Measurements from ENCODE around the gene ATPAF1. TPM values are rescaled to one million over a fixed set of nuclear protein-coding genes. Genes with fewer than 3 reads are reported as not detected.
"Not testable (repeated sequence)": the region's sequence is repeated elsewhere in the genome, so short reads cannot be mapped to it uniquely, and the experiment has no call there.

Gene ATPAF1, protein sequence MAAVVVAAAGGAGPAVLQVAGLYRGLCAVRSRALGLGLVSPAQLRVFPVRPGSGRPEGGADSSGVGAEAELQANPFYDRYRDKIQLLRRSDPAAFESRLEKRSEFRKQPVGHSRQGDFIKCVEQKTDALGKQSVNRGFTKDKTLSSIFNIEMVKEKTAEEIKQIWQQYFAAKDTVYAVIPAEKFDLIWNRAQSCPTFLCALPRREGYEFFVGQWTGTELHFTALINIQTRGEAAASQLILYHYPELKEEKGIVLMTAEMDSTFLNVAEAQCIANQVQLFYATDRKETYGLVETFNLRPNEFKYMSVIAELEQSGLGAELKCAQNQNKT
- total RNA-seq = 10 to 100 TPM; 44.5 to 49.2 TPM

DNA sequence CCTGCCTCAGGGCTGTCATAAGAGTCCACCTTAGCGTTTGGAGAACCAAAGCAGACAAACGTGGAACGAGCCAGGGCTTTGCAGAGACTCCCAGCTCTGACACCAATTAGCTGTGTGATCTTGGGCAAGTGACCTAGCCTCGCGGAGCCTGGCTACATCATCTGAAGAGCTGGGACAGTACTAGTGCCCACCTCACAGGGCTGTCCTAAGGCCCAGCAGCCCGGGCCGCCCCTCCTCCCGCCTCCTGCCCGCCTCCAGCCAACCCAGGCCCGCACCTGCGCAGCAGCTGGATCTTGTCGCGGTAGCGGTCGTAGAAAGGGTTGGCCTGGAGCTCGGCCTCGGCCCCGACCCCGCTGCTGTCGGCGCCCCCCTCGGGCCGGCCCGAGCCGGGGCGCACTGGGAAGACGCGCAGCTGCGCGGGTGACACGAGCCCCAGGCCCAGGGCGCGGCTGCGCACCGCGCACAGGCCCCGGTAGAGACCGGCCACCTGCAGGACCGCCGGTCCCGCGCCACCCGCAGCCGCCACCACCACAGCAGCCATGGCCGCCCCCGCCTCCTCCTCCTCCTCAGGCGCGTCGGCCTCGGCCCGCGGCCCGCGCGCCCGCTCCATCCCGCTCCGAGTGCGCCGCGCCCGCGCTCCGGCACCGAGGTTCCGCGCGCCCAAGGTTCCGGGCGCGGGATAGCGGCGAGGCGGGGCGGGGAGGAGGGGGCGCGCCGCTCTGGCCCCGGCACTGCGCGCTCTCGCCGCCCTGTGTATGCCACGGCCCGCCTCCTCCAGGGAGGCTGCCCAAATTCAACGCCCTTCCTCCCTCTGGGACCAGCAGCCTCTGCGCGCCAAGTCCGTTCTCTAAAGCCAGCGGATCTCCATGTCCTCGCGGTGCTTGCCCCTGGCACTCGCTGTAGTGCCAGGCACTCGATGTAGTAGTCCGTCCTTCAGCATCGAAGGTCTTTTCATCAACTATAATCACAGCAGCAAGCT, at the start of gene ATPAF1:
Gene ATPAF1, minus strand, starts transcription at position 583 of the 979 bp plus-strand sequence. Its CDS starts 42 bp downstream, at position 541.
- intact Hi-C loops (cut with micrococcal nuclease) = loop anchor here (1.0 to 2.0 kb wide), 4 partner anchors 51 to 135 kb away; partner anchors contain the start of genes EFCAB14, MKNK1 and MOB3C
- Mint-ChIP-seq H3K9me3 (no peaks in the 10 kb centered on the region), H3K27ac (peak within 1 kb of the TSS; percentile 9), H3K4me1 (ENCODE audit: low read depth) (peaks cover 15% of the 10 kb centered on the region), H3K27me3 (ENCODE audit: low read depth) (no peaks in the 10 kb centered on the region), H3K36me3 (ENCODE audit: low read depth) (peaks cover 15% of the 10 kb centered on the region), H3K4me3 (no peak within 1 kb of the TSS)
- DNase-seq = peak; percentile 83
- CTCF ChIA-PET = interaction anchor here (0.6 to 1.4 kb wide), 6 partner anchors 14 to 221 kb away, joined by 3 to 5 read pairs (median 3); no protein-coding TSS in a partner anchor

DNA sequence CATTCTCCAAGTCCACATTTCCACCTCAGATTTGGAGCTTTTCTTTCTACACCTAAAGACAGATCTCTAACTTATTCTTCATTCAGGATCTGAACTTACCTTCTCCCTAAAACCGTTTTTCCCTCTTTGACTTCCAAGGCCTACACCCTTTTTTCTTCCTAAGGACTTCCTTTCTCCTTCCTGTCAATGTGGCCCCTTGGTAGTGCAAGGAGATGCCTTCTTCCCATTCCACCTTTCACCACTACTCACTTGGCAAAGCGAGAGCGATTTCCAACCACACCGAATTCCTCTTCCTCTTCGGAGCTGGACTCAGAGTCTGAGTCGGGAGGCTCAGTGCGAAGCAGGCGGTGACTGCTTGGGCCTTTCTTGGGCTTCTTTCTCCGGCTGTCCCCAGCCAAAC, 49.5 kb upstream of the ATPAF1 start:
- Mint-ChIP-seq H3K27me3 (ENCODE audit: low read depth) (no peaks in the 10 kb centered on the region), H3K27ac (peak overlapping the region; percentile 32), H3K9me3 (no peaks in the 10 kb centered on the region), H3K36me3 (ENCODE audit: low read depth) (peaks cover 18% of the 10 kb centered on the region), H3K4me1 (ENCODE audit: low read depth) (peaks cover 39% of the 10 kb centered on the region), H3K4me3 (peak overlapping the region; percentile 92)
- CTCF ChIA-PET = interaction anchor here (1.5 kb wide), 1 partner anchor 11 kb away, joined by 3 read pairs; no protein-coding TSS in a partner anchor
- intact Hi-C loops (cut with micrococcal nuclease) = loop anchor here (2.0 kb wide), 1 partner anchor 41 kb away; no protein-coding TSS in a partner anchor
- no peak for DNase-seq

DNA sequence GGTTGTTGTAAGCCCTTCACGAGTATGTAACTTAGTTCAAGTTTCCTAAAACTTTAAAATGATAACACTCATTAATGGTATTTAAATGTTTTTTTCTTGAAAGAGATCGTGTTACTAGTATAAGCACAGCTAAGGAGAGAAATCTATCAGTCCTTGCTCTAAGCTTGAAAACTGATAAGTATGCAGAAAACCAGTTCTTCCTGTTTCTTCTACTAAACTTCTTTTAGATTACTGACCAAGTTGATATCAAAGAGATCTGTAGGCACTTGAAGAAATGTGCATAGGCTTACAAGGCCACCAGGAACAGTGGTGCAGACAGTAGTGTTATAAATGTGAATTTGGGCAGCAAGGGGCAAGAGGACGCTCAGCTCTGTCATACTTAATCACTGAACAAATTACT, 46.8 kb upstream of the ATPAF1 start:
- H3K36me3 Mint-ChIP-seq (ENCODE audit: low read depth) = peaks cover 24% of the 10 kb centered on the region
- no peaks in the 10 kb centered on the region for H3K9me3 Mint-ChIP-seq
- intact Hi-C loops (cut with micrococcal nuclease) = no loop called here
- no peak overlapping the region for H3K4me3 Mint-ChIP-seq
- no peak overlapping the region for H3K27ac Mint-ChIP-seq
- H3K27me3 Mint-ChIP-seq (ENCODE audit: low read depth) = no peaks in the 10 kb centered on the region
- CTCF ChIA-PET = no interaction called here
- peaks cover 45% of the 10 kb centered on the region for H3K4me1 Mint-ChIP-seq (ENCODE audit: low read depth)
- DNase-seq = no peak

DNA sequence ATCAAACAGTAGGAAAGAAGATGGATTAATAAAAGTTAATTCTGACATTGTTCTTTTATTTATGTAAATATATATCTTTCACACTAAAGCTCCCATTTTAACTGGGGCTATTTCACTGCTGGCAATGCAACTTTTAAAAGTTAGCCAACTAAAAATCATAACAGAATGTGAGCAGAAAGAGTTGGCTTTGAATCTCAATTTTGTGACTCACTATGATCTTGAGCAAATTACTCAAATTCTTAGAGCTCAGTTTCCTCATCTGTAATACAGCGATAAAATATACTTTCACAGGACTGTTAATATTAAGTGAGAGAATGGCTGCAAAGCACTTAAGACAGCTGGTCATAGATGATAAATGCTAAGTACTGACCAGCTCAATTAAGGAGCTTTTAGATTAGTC, 40.0 kb upstream of the ATPAF1 start:
- Mint-ChIP-seq H3K4me1 (ENCODE audit: low read depth) (peaks cover 14% of the 10 kb centered on the region), H3K9me3 (no peaks in the 10 kb centered on the region), H3K27ac (no peak overlapping the region), H3K36me3 (ENCODE audit: low read depth) (peaks cover 34% of the 10 kb centered on the region), H3K4me3 (no peak overlapping the region), H3K27me3 (ENCODE audit: low read depth) (no peaks in the 10 kb centered on the region)
- CTCF ChIA-PET = interaction anchor here (0.7 to 0.8 kb wide), 3 partner anchors 13 to 351 kb away, joined by 3 to 5 read pairs (median 5); no protein-coding TSS in a partner anchor
- no peak for DNase-seq
- intact Hi-C loops (cut with micrococcal nuclease) = no loop called here

DNA sequence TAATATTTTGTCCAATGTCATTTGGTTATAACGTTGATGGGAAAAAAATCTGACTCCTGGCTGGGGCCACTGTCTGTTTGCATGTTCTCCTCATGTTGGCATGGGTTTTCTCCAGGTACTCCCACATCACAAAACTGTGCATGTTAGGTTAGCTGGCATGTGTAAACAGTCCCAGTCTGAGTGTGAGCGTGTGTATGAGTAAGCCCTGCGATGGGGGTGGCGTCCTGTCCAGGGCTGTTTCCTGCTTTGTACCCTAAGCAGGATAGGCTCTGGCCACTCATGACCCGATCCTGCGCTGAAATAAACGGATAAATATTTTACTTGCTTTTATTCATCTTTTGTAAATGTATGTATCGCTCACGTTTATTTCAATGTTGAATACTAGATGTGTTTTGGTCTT, 37.2 kb upstream of the ATPAF1 start:
- H3K36me3 Mint-ChIP-seq (ENCODE audit: low read depth) = peaks cover 29% of the 10 kb centered on the region
- H3K4me1 Mint-ChIP-seq (ENCODE audit: low read depth) = peaks cover 11% of the 10 kb centered on the region

DNA sequence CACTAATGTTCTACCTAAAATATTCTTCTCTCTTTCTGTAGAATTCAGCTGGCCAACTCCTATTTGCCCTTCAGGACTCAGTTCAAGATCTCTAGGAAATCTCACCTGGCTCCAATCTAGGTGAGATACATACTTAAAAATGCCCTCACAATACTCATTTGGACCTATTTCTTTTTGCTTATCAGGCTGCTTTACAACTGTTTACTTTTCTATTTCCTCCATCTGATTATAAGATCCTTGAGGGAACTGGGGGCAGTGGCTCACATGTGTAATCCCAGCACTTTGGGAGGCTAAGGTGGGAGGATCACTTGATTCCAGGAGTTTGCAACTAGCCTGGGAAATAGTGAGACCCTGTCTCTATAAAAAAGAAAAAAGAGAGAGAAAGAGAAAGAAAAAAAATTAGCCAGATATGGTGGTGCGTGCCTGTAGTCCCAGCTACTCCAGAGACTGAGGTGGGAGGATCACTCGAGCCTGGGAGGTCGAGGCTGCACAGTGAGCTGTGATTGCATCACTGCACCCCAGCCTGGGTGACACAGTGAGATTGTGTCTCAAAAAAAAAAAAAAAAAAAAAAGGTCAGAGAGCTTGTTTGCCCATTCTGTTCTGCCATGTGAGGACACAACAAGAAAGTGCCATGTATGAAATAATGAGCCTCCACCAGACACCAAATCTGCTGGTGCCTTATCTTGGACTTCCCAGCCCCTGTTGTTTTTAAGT, 35.9 kb upstream of the ATPAF1 start:
- intact Hi-C loops (cut with micrococcal nuclease) = no loop called here
- no peaks in the 10 kb centered on the region for H3K9me3 Mint-ChIP-seq
- no peak overlapping the region for H3K27ac Mint-ChIP-seq
- H3K36me3 Mint-ChIP-seq (ENCODE audit: low read depth) = peaks cover 27% of the 10 kb centered on the region
- H3K27me3 Mint-ChIP-seq (ENCODE audit: low read depth) = no peaks in the 10 kb centered on the region
- H3K4me1 Mint-ChIP-seq (ENCODE audit: low read depth) = peaks cover 12% of the 10 kb centered on the region
- DNase-seq = no peak
- no peak overlapping the region for H3K4me3 Mint-ChIP-seq
- CTCF ChIA-PET = interaction anchor here (0.6 to 1.3 kb wide), 3 partner anchors 11 to 22 kb away, joined by 3 read pairs; no protein-coding TSS in a partner anchor

More for the DNA sequence above, 37.2 kb upstream of the ATPAF1 start:
- H3K9me3 Mint-ChIP-seq = no peaks in the 10 kb centered on the region
- no peak overlapping the region for H3K27ac Mint-ChIP-seq
- intact Hi-C loops (cut with micrococcal nuclease) = no loop called here
- CTCF ChIA-PET = no interaction called here
- no peak for DNase-seq
- no peak overlapping the region for H3K4me3 Mint-ChIP-seq
- no peaks in the 10 kb centered on the region for H3K27me3 Mint-ChIP-seq (ENCODE audit: low read depth)

DNA sequence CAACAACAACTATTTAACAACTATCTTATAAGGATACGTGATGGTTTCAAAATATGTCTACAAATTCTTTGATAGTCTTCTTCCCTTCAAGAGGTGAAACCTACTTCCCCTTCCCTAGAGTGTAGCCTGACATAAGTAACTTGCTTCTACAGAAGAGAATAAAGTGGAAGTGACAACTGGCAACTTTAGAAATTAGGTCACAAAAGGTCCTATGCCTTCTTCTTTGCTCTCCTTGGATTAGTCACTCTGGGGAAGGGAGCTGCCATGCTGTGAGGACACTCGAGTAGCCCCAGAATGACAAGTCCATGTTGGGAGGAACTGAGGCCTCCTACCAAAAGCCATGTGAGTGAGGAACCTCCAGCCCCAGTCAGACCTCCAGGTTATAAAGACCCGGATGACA, 31.5 kb upstream of the ATPAF1 start:
- Mint-ChIP-seq H3K4me3 (no peak overlapping the region), H3K27me3 (ENCODE audit: low read depth) (no peaks in the 10 kb centered on the region), H3K36me3 (ENCODE audit: low read depth) (peaks cover 29% of the 10 kb centered on the region), H3K9me3 (no peaks in the 10 kb centered on the region), H3K4me1 (ENCODE audit: low read depth) (peaks cover 9% of the 10 kb centered on the region), H3K27ac (no peak overlapping the region)
- intact Hi-C loops (cut with micrococcal nuclease) = no loop called here
- CTCF ChIA-PET = no interaction called here
- no peak for DNase-seq

DNA sequence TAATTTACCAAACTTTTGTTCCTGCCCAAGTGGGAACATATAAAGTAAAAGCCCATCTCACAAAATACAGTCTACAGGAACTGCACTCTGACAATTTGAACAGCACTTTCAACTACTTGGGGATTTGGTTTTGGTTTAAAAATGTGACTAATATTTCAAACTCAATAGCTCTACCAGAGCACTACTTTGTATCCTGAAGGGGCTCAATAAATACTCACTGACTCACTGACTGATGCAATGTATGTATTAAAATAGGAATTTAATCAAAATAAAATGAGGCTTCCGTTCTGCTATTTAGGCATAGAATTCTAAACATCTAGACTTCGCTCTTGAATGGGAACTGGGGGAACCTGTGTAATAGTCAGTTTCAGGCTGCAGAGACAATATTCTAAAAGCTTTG, 28.9 kb upstream of the ATPAF1 start:
- Mint-ChIP-seq H3K27me3 (ENCODE audit: low read depth) (no peaks in the 10 kb centered on the region), H3K27ac (no peak overlapping the region), H3K4me3 (no peak overlapping the region), H3K9me3 (no peaks in the 10 kb centered on the region), H3K36me3 (ENCODE audit: low read depth) (peaks cover 23% of the 10 kb centered on the region), H3K4me1 (ENCODE audit: low read depth) (peaks cover 6% of the 10 kb centered on the region)
- CTCF ChIA-PET = no interaction called here
- intact Hi-C loops (cut with micrococcal nuclease) = no loop called here
- DNase-seq = no peak

DNA sequence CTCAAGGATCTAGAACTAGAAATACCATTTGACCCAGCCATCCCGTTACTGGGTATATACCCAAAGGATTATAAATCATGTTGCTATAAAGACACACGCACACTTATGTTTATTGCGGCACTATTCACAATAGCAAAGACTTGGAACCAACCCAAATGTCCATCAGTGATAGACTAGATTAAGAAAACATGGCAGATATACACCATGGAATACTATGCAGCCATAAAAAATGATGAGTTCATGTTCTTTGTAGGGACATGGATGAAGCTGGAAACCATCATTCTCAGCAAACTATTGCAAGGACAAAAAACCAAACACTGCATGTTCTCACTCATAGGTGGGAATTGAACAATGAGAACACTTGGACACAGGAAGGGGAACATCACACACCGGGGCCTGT, 26.5 kb upstream of the ATPAF1 start:
- DNase-seq; H3K4me1 Mint-ChIP-seq (ENCODE audit: low read depth); intact Hi-C loops (cut with micrococcal nuclease); H3K27ac Mint-ChIP-seq; H3K9me3 Mint-ChIP-seq; CTCF ChIA-PET; H3K27me3 Mint-ChIP-seq (ENCODE audit: low read depth); H3K4me3 Mint-ChIP-seq: not testable (repeated sequence)
- peaks cover 28% of the 10 kb centered on the region for H3K36me3 Mint-ChIP-seq (ENCODE audit: low read depth)

DNA sequence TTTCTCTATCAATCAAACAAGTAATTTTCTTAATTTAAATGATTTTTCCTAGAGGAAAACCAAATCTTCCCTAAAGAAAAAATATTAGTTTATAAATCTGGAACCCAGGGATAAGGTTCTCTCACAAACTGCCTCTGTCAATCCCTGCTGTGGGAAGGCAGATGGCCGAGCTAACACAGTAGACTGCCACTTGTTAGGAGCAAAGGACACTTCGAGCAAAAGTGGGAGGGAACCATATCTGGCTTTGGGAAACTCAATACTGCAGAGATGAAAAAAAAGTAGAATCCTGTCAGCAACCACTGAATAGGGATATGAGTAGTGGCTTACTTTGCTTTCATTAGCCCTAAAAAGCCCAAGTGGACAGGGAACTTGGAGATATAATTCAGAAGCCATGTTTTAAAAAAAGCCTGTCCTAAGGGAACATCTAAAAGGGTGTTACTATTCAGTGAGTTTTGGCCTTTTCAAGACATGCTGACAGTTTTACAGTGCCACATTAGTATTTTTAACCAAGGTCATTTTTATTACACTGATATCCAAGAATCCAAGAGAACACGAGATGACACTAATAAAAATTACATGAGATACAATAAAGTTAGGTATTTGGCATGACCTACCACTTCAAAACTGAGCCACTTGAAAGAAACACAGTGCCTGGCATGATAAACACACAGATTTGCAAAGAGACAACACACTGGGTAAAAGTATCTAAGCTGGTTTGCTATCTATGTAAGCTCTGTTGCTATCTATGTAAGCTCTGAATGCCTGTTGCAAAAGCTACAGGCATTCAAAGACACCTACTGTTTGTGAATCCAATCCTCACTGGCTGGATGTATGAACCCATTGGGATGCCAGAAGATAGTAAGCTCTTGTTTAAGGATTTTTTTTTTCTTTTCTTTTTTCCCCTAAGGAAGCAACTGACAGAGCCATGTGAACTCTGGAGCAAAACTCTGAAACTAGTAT, 24.9 kb upstream of the ATPAF1 start:
- H3K36me3 Mint-ChIP-seq (ENCODE audit: low read depth) = peaks cover 36% of the 10 kb centered on the region
- no peak for DNase-seq
- H3K4me3 Mint-ChIP-seq = no peak overlapping the region
- H3K9me3 Mint-ChIP-seq = no peaks in the 10 kb centered on the region
- CTCF ChIA-PET = interaction anchor here (0.7 kb wide), 1 partner anchor 12 kb away, joined by 3 read pairs; no protein-coding TSS in a partner anchor
- H3K27ac Mint-ChIP-seq = no peak overlapping the region
- H3K4me1 Mint-ChIP-seq (ENCODE audit: low read depth) = peaks cover 4% of the 10 kb centered on the region
- intact Hi-C loops (cut with micrococcal nuclease) = no loop called here
- H3K27me3 Mint-ChIP-seq (ENCODE audit: low read depth) = no peaks in the 10 kb centered on the region

Measured in activated naive CD4-positive, alpha-beta T cell treated with anti-CD3 and anti-CD28 coated beads for 36 hours (primary cell).